ENCODE results near the gene TET1.
A peak's percentile ranks its signal among the peaks of the same experiment; 100 is the strongest.
"Not testable (repeated sequence)": the region's sequence is repeated elsewhere in the genome, so short reads cannot be mapped to it uniquely, and the experiment has no call there.

Gene TET1

GRCh38 chr10:68613974-68614373 lies 53.8 kb downstream of the TET1 start:
- H3K27me3 ChIP-seq (ENCODE audit: control insufficient read depth, insufficient read depth, low read length); H3K9me3 ChIP-seq (ENCODE audit: control insufficient read depth, insufficient read depth, low read length); H3K4me1 ChIP-seq (ENCODE audit: control insufficient read depth, insufficient read depth, low read length); H3K27ac ChIP-seq (ENCODE audit: low read depth, low read length); H3K4me3 ChIP-seq (ENCODE audit: low read depth, low read length); H3K9ac ChIP-seq (ENCODE audit: low read depth, low read length): not testable (repeated sequence)
- H3K36me3 ChIP-seq (ENCODE audit: control insufficient read depth, insufficient read depth, low read length) = peaks cover 29% of the 10 kb centered on the region

DNA sequence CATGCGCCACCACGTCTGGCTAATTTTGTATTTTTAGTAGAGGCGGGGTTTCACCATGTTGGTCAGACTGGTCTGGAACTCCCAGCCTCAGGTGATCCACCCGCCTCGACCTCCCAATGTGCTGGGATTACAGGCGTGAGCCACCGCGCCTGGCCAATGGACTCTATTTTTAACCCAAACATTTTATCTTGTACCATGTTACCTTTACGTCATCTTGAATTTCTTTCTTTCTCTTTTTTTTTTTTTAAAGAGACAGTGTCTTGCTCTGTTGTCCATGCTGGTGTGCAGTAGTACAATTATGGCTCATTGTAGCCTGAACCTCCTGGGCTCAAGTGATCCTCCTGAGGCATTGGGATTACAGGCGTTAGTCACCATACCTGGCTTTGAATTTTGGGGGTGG lies 57.6 kb downstream of the TET1 start:
- not testable (repeated sequence) for H3K4me3 ChIP-seq (ENCODE audit: low read depth, low read length); H3K9me3 ChIP-seq (ENCODE audit: control insufficient read depth, insufficient read depth, low read length); H3K27me3 ChIP-seq (ENCODE audit: control insufficient read depth, insufficient read depth, low read length); H3K9ac ChIP-seq (ENCODE audit: low read depth, low read length)
- H3K27ac ChIP-seq (ENCODE audit: low read depth, low read length) = peak overlapping the region; percentile 47
- peaks cover 11% of the 10 kb centered on the region for H3K4me1 ChIP-seq (ENCODE audit: control insufficient read depth, insufficient read depth, low read length)
- peaks cover 27% of the 10 kb centered on the region for H3K36me3 ChIP-seq (ENCODE audit: control insufficient read depth, insufficient read depth, low read length)

DNA sequence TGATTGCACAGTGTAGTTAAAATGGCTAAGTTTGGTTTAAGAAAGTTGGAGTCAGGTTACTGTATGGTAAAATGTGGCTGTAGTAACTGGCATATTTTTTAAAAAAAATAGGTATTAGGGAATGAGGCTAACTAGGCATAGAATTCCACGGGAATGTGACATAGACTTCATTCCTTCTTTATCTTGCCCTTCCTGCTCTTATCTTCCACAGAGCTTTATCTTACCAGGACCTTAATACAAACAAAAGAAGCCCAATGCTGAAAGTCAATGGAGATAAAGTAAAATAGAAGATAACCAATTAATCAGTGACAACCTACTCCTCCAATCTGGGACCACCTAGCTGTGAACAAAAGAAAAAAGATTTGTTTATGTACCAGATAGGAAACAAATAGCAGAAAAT lies 58.1 kb downstream of the TET1 start:
- H3K9ac ChIP-seq (ENCODE audit: low read depth, low read length) = no peak overlapping the region
- H3K9me3 ChIP-seq (ENCODE audit: control insufficient read depth, insufficient read depth, low read length) = no peaks in the 10 kb centered on the region
- no peak overlapping the region for H3K4me3 ChIP-seq (ENCODE audit: low read depth, low read length)
- peaks cover 11% of the 10 kb centered on the region for H3K4me1 ChIP-seq (ENCODE audit: control insufficient read depth, insufficient read depth, low read length)
- H3K36me3 ChIP-seq (ENCODE audit: control insufficient read depth, insufficient read depth, low read length) = peaks cover 25% of the 10 kb centered on the region
- H3K27me3 ChIP-seq (ENCODE audit: control insufficient read depth, insufficient read depth, low read length) = no peaks in the 10 kb centered on the region
- peak overlapping the region; percentile 47 for H3K27ac ChIP-seq (ENCODE audit: low read depth, low read length)

DNA sequence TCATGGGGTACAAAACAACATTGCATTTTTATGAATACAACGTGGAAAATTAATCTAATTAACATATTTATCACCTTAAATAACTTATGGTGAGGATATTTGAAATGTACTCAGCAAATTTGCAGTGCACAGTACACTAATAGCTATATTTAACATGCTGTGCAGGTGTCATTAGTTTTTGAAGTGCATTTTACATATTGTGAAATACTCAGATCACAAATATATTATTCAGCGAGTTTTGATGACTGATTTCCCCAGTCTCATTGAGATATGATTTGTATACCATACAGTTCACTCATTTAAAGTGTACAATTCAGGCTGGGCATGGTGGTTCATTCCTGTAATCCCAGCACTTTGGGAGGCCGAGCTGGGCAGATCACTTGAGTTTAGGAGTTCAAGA lies 59.5 kb downstream of the TET1 start:
- peaks cover 25% of the 10 kb centered on the region for H3K36me3 ChIP-seq (ENCODE audit: control insufficient read depth, insufficient read depth, low read length)
- no peak overlapping the region for H3K4me3 ChIP-seq (ENCODE audit: low read depth, low read length)
- no peaks in the 10 kb centered on the region for H3K9me3 ChIP-seq (ENCODE audit: control insufficient read depth, insufficient read depth, low read length)
- H3K27me3 ChIP-seq (ENCODE audit: control insufficient read depth, insufficient read depth, low read length) = no peaks in the 10 kb centered on the region
- peaks cover 11% of the 10 kb centered on the region for H3K4me1 ChIP-seq (ENCODE audit: control insufficient read depth, insufficient read depth, low read length)
- no peak overlapping the region for H3K27ac ChIP-seq (ENCODE audit: low read depth, low read length)
- H3K9ac ChIP-seq (ENCODE audit: low read depth, low read length) = no peak overlapping the region

DNA sequence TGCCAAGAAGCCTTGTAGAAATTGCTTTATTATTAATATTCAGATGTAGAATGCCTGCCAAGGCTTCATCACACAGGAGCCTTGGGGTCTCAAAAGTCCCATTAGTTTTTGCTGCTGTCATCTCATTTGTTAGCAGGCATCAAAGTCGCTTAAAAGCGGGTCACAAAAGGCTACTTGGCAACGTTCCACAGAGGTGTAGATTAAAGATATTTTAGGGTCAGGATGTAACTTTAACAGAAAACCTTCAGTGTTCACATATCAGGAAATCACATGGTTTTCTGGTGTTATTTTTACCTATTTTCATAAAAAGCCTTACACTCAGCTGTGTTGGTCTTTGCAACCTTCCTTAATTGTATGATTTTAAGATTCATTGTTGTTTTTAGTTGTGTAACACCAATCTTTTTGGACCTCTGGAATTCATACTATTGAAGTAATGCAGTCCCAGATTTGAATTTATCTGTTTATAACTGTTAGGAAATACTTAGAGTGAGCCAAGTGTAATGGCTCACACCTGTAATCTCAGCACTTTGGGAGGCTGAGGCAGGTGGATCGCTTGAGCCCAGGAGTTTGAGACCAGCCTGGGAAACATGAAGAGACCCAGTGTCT lies 65.3 kb downstream of the TET1 start:
- Histone ChIP-seq H3K27ac (ENCODE audit: low read depth, low read length) (no peak overlapping the region), H3K4me1 (ENCODE audit: control insufficient read depth, insufficient read depth, low read length) (peaks cover 6% of the 10 kb centered on the region), H3K9me3 (ENCODE audit: control insufficient read depth, insufficient read depth, low read length) (no peaks in the 10 kb centered on the region), H3K4me3 (ENCODE audit: low read depth, low read length) (no peak overlapping the region), H3K9ac (ENCODE audit: low read depth, low read length) (no peak overlapping the region), H3K36me3 (ENCODE audit: control insufficient read depth, insufficient read depth, low read length) (peaks cover 5% of the 10 kb centered on the region; the same call in 1 of the 2 replicates), H3K27me3 (ENCODE audit: control insufficient read depth, insufficient read depth, low read length) (no peaks in the 10 kb centered on the region)

- Histone ChIP-seq H3K4me1 (ENCODE audit: control insufficient read depth, insufficient read depth, low read length) (no peaks in the 10 kb centered on the region), H3K36me3 (ENCODE audit: control insufficient read depth, insufficient read depth, low read length) (peaks cover 5% of the 10 kb centered on the region), H3K4me3 (ENCODE audit: low read depth, low read length) (no peak overlapping the region), H3K9ac (ENCODE audit: low read depth, low read length) (no peak overlapping the region), H3K9me3 (ENCODE audit: control insufficient read depth, insufficient read depth, low read length) (no peaks in the 10 kb centered on the region), H3K27me3 (ENCODE audit: control insufficient read depth, insufficient read depth, low read length) (no peaks in the 10 kb centered on the region), H3K27ac (ENCODE audit: low read depth, low read length) (no peak overlapping the region)
Observed at GRCh38 chr10:68628576-68629127, 68.5 kb downstream of the TET1 start.

DNA sequence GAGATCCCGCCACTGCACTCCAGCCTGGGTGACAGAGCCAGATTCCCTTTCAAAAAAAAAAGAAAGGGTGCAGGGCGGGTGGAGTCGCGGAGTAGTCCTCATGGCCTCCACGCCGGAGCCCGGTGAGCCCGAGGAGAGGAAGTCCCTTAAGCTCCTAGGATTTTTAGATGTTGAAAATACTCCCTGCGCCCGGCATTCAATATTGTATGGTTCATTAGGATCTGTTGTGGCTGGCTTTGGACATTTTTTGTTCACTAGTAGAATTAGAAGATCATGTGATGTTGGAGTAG lies 72.1 kb downstream of the TET1 start:
- not testable (repeated sequence) for H3K27ac ChIP-seq (ENCODE audit: low read depth, low read length); H3K4me1 ChIP-seq (ENCODE audit: control insufficient read depth, insufficient read depth, low read length); H3K4me3 ChIP-seq (ENCODE audit: low read depth, low read length); H3K9ac ChIP-seq (ENCODE audit: low read depth, low read length); H3K27me3 ChIP-seq (ENCODE audit: control insufficient read depth, insufficient read depth, low read length); H3K9me3 ChIP-seq (ENCODE audit: control insufficient read depth, insufficient read depth, low read length)
- H3K36me3 ChIP-seq (ENCODE audit: control insufficient read depth, insufficient read depth, low read length) = peaks cover 12% of the 10 kb centered on the region

DNA sequence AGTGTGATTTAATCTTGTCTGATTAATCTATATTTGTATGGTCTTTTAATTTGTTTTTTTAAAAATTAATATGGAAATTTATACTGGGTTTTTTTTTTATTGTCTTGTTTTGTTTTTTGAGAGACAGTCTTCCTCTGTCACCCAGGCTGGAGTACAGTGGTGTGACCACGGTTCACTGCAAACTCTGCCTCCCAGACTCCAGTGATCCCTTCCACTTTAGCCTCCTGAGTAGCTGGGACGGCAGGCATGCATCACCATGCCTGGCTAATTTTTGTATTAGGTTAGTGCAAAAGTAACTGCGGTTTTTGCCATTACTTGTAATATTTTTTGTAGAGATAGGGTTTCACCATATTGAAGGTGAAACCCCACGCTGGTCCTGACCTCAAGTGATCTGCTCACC lies 73.1 kb downstream of the TET1 start:
- peaks cover 12% of the 10 kb centered on the region for H3K36me3 ChIP-seq (ENCODE audit: control insufficient read depth, insufficient read depth, low read length)
- no peaks in the 10 kb centered on the region for H3K9me3 ChIP-seq (ENCODE audit: control insufficient read depth, insufficient read depth, low read length)
- no peaks in the 10 kb centered on the region for H3K4me1 ChIP-seq (ENCODE audit: control insufficient read depth, insufficient read depth, low read length)
- H3K9ac ChIP-seq (ENCODE audit: low read depth, low read length) = no peak overlapping the region
- H3K27ac ChIP-seq (ENCODE audit: low read depth, low read length) = no peak overlapping the region
- H3K4me3 ChIP-seq (ENCODE audit: low read depth, low read length) = no peak overlapping the region
- no peaks in the 10 kb centered on the region for H3K27me3 ChIP-seq (ENCODE audit: control insufficient read depth, insufficient read depth, low read length)

DNA sequence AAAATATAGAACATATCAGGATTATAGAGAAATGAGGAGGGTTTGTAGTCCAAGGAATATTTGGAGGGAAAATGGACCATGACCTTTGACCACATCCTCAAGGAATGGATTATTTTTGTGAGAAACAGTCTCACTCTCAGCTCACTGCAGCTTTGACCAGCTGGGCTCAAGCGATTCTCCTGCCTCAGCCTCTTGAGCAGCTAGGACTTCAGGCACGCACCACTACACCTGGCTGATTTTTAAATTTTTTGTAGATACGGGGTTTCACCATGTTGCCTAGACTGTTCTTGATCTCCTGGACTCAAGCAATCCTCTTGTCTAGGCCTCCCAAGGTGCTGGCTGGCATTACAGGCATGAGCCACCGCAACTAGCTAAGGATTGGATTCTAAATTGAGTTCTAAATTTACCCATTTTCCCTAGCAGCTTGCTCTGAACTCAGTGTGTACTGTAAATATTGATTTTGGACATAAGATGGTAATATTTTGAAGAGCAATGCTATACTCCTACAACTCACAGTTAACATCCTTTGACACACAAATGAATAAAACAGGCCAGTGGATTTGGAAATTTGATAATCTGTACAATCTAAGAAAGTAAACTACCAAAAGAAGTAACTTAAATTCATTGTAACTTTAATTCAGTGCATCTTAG lies 73.8 kb downstream of the TET1 start:
- H3K27ac ChIP-seq (ENCODE audit: low read depth, low read length) = no peak overlapping the region
- no peaks in the 10 kb centered on the region for H3K4me1 ChIP-seq (ENCODE audit: control insufficient read depth, insufficient read depth, low read length)
- H3K9me3 ChIP-seq (ENCODE audit: control insufficient read depth, insufficient read depth, low read length) = no peaks in the 10 kb centered on the region
- H3K9ac ChIP-seq (ENCODE audit: low read depth, low read length) = no peak overlapping the region
- H3K4me3 ChIP-seq (ENCODE audit: low read depth, low read length) = no peak overlapping the region
- H3K36me3 ChIP-seq (ENCODE audit: control insufficient read depth, insufficient read depth, low read length) = peaks cover 12% of the 10 kb centered on the region
- no peaks in the 10 kb centered on the region for H3K27me3 ChIP-seq (ENCODE audit: control insufficient read depth, insufficient read depth, low read length)

DNA sequence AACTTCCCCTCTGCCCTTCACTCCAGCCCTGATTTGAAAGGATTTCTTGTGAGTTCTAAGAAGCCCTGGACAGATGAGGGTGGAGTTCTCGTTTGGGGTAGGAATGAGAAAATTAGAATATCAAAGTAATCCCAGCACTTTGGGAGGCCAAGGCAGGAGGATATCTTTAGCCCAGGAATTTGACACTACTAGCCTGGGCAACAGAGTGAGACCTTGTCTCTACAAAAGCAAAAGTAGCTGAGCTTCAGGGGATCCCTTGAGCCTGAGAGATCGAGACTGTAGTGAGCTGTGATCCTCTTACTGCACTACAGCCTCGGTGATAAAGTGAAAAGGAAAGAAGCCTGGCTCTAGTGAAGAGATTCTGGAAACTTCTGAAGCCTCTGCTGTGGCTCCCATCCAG lies 76.2 kb downstream of the TET1 start:
- Histone ChIP-seq H3K27ac (ENCODE audit: low read depth, low read length) (no peak overlapping the region), H3K4me1 (ENCODE audit: control insufficient read depth, insufficient read depth, low read length) (no peaks in the 10 kb centered on the region), H3K36me3 (ENCODE audit: control insufficient read depth, insufficient read depth, low read length) (peaks cover 14% of the 10 kb centered on the region), H3K9me3 (ENCODE audit: control insufficient read depth, insufficient read depth, low read length) (no peaks in the 10 kb centered on the region), H3K4me3 (ENCODE audit: low read depth, low read length) (no peak overlapping the region), H3K9ac (ENCODE audit: low read depth, low read length) (no peak overlapping the region), H3K27me3 (ENCODE audit: control insufficient read depth, insufficient read depth, low read length) (no peaks in the 10 kb centered on the region)

GRCh38 chr10:68643550-68643949 lies 83.4 kb downstream of the TET1 start:
- H3K36me3 ChIP-seq (ENCODE audit: control insufficient read depth, insufficient read depth, low read length) = peaks cover 56% of the 10 kb centered on the region
- not testable (repeated sequence) for H3K27me3 ChIP-seq (ENCODE audit: control insufficient read depth, insufficient read depth, low read length); H3K4me3 ChIP-seq (ENCODE audit: low read depth, low read length); H3K9me3 ChIP-seq (ENCODE audit: control insufficient read depth, insufficient read depth, low read length); H3K4me1 ChIP-seq (ENCODE audit: control insufficient read depth, insufficient read depth, low read length); H3K27ac ChIP-seq (ENCODE audit: low read depth, low read length); H3K9ac ChIP-seq (ENCODE audit: low read depth, low read length)
